Breast epithelium (tissue), 3 donors: ENCODE results near the gene KRTAP10-8.
"Not testable (repeated sequence)": the region's sequence is repeated elsewhere in the genome, so short reads cannot be mapped to it uniquely, and the experiment has no call there.

ENCODE experiments used
- POLR2A ChIP-seq: fragments of 450-650 bp; IDR thresholded peaks from one replicate; pipeline ENCODE4 v1.6.1; 2016; ENCODE audit warnings: antibody characterized with exemption, mild to moderate bottlenecking, moderate library complexity
- POLR2AphosphoS5 ChIP-seq, 3 donors: sonication (generic); formaldehyde crosslinking; IDR thresholded peaks; one replicate each; pipeline ENCODE4 v1.6.1; 2017; ENCODE audit warnings: antibody characterized with exemption in 3 of 3
- TF ChIP-seq, protein P1 (sequence below), 3 donors: fragments of 450-650 bp; IDR thresholded peaks; one replicate each; pipeline ENCODE4 v1.5.1; 2016 to 2017; ENCODE audit warnings: antibody characterized with exemption in 3 of 3, mild to moderate bottlenecking in 3 of 3, moderate library complexity in 3 of 3

- not testable (repeated sequence) for TF ChIP-seq POLR2AphosphoS5 (IDR thresholded peaks at IDR 0.05); POLR2A
- TF ChIP-seq, protein P1, sequence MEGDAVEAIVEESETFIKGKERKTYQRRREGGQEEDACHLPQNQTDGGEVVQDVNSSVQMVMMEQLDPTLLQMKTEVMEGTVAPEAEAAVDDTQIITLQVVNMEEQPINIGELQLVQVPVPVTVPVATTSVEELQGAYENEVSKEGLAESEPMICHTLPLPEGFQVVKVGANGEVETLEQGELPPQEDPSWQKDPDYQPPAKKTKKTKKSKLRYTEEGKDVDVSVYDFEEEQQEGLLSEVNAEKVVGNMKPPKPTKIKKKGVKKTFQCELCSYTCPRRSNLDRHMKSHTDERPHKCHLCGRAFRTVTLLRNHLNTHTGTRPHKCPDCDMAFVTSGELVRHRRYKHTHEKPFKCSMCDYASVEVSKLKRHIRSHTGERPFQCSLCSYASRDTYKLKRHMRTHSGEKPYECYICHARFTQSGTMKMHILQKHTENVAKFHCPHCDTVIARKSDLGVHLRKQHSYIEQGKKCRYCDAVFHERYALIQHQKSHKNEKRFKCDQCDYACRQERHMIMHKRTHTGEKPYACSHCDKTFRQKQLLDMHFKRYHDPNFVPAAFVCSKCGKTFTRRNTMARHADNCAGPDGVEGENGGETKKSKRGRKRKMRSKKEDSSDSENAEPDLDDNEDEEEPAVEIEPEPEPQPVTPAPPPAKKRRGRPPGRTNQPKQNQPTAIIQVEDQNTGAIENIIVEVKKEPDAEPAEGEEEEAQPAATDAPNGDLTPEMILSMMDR (IDR thresholded peaks at IDR 0.05): not testable (repeated sequence)
These were observed 38.0 kb upstream of the KRTAP10-8 start, which contains the start of gene KRTAP10-4 for GRCh38 chr21:44573630-44574456.
